ENCODE data around the gene AFF3. TPM values are rescaled to one million over a fixed set of nuclear protein-coding genes. Genes with fewer than 3 reads are reported as not detected.

AFF3 gene
- total RNA-seq, 5 donors from 2014 or later (not counting 1 experiment from before 2014, with no cell fraction given), result 9.9 to 23.5 (median 11.5) TPM

DNA sequence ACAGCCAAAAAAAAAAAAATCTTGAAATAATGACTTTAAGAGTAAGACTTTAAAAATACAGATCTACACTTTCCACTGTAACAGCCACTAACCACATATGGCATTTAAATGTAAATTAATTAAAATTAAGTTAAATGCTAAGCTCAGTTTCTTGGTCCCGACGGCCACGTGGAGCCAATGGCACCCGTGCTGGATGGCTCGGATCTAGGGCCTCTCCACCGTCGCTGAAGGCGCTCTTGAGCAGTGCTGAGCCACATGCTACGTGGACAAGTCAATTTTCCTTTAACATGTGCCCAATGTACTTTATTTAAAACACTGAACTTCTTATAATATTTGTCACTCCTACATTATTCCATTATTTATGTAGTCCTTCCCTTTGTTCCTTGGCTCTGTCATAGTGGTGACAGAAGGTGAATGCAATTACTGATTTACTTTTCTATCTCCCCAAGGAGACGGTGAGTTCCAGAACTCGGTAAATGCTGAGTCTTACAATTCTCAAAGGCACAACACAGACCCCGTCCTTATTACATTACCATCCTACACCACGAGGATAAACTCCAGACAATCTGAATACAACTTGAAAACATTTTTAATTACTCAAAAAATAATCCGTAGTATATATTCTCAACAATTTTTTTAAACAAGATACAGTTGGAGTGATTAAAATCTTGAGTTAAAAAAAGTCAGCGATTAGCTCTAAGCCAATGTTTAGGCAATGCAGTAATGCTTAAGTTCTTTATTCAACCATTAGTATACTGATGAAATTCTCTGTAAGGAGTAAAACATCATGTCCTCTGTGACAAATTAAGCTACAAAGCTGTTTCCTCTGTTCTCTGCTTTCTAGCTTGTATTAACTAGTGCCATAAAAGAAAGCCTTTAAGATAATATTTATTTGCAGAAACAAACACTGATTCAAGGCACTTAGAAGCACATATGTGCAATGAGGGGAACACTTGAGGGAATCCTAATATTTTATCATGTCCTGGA is 95.1 kb downstream of the AFF3 start:
- H3K27me3 Mint-ChIP-seq, result no peaks in the 10 kb centered on the region
- WGBS (ENCODE audit: insufficient coverage), result 94% methylated on average over 8 of the region's 15 CpGs
- H3K36me3 ChIP-seq (ENCODE audit: control insufficient read depth in 2 of 2, extremely low read depth in 1 of 2, insufficient read depth in 1 of 2, low read length in 1 of 2), result no peaks in the 10 kb centered on the region

DNA sequence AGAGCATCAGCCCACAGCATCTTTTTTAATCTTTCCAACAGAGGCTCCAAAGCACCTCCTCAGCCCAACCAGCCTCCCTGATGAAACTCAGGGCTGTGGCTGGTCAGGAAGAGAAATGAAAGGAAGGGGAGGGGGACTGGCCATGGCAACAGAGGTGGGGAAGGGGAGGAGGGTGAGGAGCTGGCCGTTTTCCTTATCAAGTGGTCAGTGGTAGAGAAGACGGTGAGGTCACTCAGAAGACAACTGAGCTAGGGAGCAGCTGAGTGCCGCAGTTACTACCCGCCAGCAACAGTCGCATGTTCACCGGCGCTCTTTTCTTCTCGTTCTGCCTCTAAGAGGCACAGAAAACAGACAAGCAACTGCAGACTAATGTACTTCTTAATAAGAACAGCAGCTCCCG is 97.4 kb downstream of the AFF3 start:
- Histone ChIP-seq H3K27me3 (replicated peaks in 1 of 2; ENCODE audit: control insufficient read depth in 2 of 2, extremely low read depth in 1 of 2, insufficient read depth in 2 of 2, low read length in 1 of 2) (no peaks in the 10 kb centered on the region), H3K36me3 (ENCODE audit: control insufficient read depth in 2 of 2, extremely low read depth in 1 of 2, insufficient read depth in 1 of 2, low read length in 1 of 2) (no peaks in the 10 kb centered on the region), H3K27ac (ENCODE audit: low read length) (no peak overlapping the region), H3K4me1 (ENCODE audit: control insufficient read depth in 1 of 2, extremely low read depth in 1 of 2, insufficient read depth in 2 of 2, low read length in 2 of 2) (no peaks in the 10 kb centered on the region), H3K4me3 (ENCODE audit: control insufficient read depth in 1 of 2, extremely low read depth in 1 of 2, low read length in 1 of 2) (no peak overlapping the region), H3K9me3 (no peaks in the 10 kb centered on the region)
- no peak overlapping the region for H3K27ac Mint-ChIP-seq
- H3K4me3 Mint-ChIP-seq, result no peak overlapping the region
- H3K9me3 Mint-ChIP-seq, result no peaks in the 10 kb centered on the region
- ChIA-PET CTCF (no interaction called here), POLR2A (interaction anchor here in 1 of 2 donors (0.7 kb wide), 1 partner anchor 162 kb away, joined by 3 read pairs; no protein-coding TSS in a partner anchor)
- ATAC-seq (replicated peaks in 1 of 4) (no peak), DNase-seq (no peak)
- H3K27me3 Mint-ChIP-seq, result no peaks in the 10 kb centered on the region
- H3K36me3 Mint-ChIP-seq, result peaks cover 3% of the 10 kb centered on the region
- 88% methylated on average over 4 of the region's 9 CpGs for WGBS (ENCODE audit: insufficient coverage)
- no peaks in the 10 kb centered on the region for H3K4me1 Mint-ChIP-seq

More for the DNA sequence above, 95.1 kb downstream of the AFF3 start:
- Histone ChIP-seq H3K27me3 (replicated peaks in 1 of 2; ENCODE audit: control insufficient read depth in 2 of 2, extremely low read depth in 1 of 2, insufficient read depth in 2 of 2, low read length in 1 of 2) (no peaks in the 10 kb centered on the region), H3K4me3 (ENCODE audit: control insufficient read depth in 1 of 2, extremely low read depth in 1 of 2, low read length in 1 of 2) (no peak overlapping the region), H3K9me3 (no peaks in the 10 kb centered on the region), H3K27ac (ENCODE audit: low read length) (no peak overlapping the region), H3K4me1 (ENCODE audit: control insufficient read depth in 1 of 2, extremely low read depth in 1 of 2, insufficient read depth in 2 of 2, low read length in 2 of 2) (no peaks in the 10 kb centered on the region)
- DNase-seq, result no peak
- H3K4me1 Mint-ChIP-seq, result no peaks in the 10 kb centered on the region
- CTCF ChIA-PET, result interaction anchor here in 1 of 2 donors (0.6 to 1.1 kb wide), 2 partner anchors 9 to 16 kb away, joined by 3 read pairs; no protein-coding TSS in a partner anchor
- POLR2A ChIA-PET, result interaction anchor here in 1 of 2 donors (0.6 kb wide), 1 partner anchor 543 kb away, joined by 8 read pairs; no protein-coding TSS in a partner anchor
- ATAC-seq (replicated peaks in 1 of 4), result no peak
- no peak overlapping the region for H3K4me3 Mint-ChIP-seq
- H3K9me3 Mint-ChIP-seq, result no peaks in the 10 kb centered on the region
- H3K27ac Mint-ChIP-seq, result no peak overlapping the region
- peaks cover 3% of the 10 kb centered on the region for H3K36me3 Mint-ChIP-seq

DNA sequence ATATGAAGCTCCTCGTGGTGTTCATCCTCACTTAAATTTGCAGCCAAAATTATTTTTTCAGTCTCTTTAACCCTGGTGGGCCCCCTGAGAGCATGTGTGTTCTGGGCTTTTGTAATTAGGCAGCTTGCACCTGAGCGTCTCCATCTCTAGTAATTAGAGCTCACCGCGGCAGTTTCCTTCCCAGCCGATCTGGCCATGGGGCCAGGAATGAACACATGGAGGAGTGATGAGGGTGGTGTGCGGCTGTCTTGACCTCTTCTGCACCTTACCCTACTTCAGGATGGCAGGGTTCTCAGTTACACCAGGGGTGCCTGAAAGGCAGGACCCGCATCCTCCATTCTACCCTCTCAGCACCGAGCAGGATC is 98.5 kb downstream of the AFF3 start:
- DNase-seq (no peak), ATAC-seq (replicated peaks in 1 of 4) (no peak)
- no peaks in the 10 kb centered on the region for H3K9me3 Mint-ChIP-seq
- no peaks in the 10 kb centered on the region for H3K36me3 ChIP-seq (ENCODE audit: control insufficient read depth in 2 of 2, extremely low read depth in 1 of 2, insufficient read depth in 1 of 2, low read length in 1 of 2)
- no peak overlapping the region for H3K4me3 ChIP-seq (ENCODE audit: control insufficient read depth in 1 of 2, extremely low read depth in 1 of 2, low read length in 1 of 2)
- H3K4me3 Mint-ChIP-seq, result no peak overlapping the region
- ChIA-PET CTCF (no interaction called here), POLR2A (no interaction called here)
- H3K9me3 ChIP-seq, result no peaks in the 10 kb centered on the region
- no peak overlapping the region for H3K27ac ChIP-seq (ENCODE audit: low read length)
- WGBS (ENCODE audit: insufficient coverage), result 80% methylated on average over 1 of the region's 8 CpGs
- H3K4me1 ChIP-seq (ENCODE audit: control insufficient read depth in 1 of 2, extremely low read depth in 1 of 2, insufficient read depth in 2 of 2, low read length in 2 of 2), result no peaks in the 10 kb centered on the region
- peaks cover 3% of the 10 kb centered on the region for H3K36me3 Mint-ChIP-seq
- no peaks in the 10 kb centered on the region for H3K27me3 ChIP-seq (replicated peaks in 1 of 2; ENCODE audit: control insufficient read depth in 2 of 2, extremely low read depth in 1 of 2, insufficient read depth in 2 of 2, low read length in 1 of 2)
- no peaks in the 10 kb centered on the region for H3K4me1 Mint-ChIP-seq
- H3K27me3 Mint-ChIP-seq, result no peaks in the 10 kb centered on the region
- no peak overlapping the region for H3K27ac Mint-ChIP-seq

DNA sequence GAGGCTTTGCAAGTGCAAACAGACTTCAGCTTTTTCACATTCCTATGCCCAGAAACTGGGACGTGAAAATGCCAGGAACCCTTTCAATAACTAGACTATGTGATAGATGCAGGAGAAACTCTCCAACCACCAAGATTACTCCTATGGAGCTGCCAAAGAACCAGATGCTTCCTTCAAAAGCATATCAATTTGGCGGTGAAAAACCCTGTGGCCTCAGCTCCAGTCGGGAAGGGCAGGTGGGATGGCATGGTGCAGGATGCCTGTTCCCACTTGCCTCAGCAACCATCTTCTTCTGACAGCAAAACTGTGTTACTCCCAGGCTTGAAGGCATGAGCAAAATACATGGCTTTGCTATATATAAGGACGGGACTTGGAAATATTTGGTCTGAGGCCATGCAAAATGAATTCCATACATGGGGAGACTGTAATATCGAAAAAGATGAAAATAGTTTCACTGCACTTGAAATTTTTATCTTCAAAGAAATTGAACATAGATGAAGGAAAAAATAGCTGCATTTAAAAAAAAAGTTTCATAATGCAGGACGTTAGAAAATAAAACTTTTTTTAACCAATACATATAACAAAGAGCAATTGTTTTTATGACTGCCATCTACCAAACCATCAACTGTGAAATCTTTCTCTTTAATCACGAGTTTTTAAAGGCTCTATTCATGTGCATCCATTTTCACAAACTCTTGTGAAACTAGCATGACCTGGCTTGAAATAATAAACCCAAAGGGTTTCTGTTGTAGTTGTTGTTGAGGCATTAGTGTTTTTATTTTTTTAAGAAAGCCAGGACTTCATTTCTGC is 99.1 kb downstream of the AFF3 start:
- H3K27ac Mint-ChIP-seq, result no peak overlapping the region
- H3K36me3 Mint-ChIP-seq, result peaks cover 3% of the 10 kb centered on the region
- Histone ChIP-seq H3K9me3 (no peaks in the 10 kb centered on the region), H3K27me3 (replicated peaks in 1 of 2; ENCODE audit: control insufficient read depth in 2 of 2, extremely low read depth in 1 of 2, insufficient read depth in 2 of 2, low read length in 1 of 2) (no peaks in the 10 kb centered on the region), H3K27ac (ENCODE audit: low read length) (no peak overlapping the region), H3K36me3 (ENCODE audit: control insufficient read depth in 2 of 2, extremely low read depth in 1 of 2, insufficient read depth in 1 of 2, low read length in 1 of 2) (no peaks in the 10 kb centered on the region), H3K4me1 (ENCODE audit: control insufficient read depth in 1 of 2, extremely low read depth in 1 of 2, insufficient read depth in 2 of 2, low read length in 2 of 2) (no peaks in the 10 kb centered on the region), H3K4me3 (ENCODE audit: control insufficient read depth in 1 of 2, extremely low read depth in 1 of 2, low read length in 1 of 2) (no peak overlapping the region)
- ChIA-PET CTCF (no interaction called here), POLR2A (no interaction called here)
- H3K4me1 Mint-ChIP-seq, result no peaks in the 10 kb centered on the region
- H3K9me3 Mint-ChIP-seq, result no peaks in the 10 kb centered on the region
- ATAC-seq (replicated peaks in 1 of 4), result no peak
- 100% methylated on average over 1 of the region's 7 CpGs for WGBS (ENCODE audit: insufficient coverage)
- no peaks in the 10 kb centered on the region for H3K27me3 Mint-ChIP-seq
- H3K4me3 Mint-ChIP-seq, result no peak overlapping the region
- no peak for DNase-seq

DNA sequence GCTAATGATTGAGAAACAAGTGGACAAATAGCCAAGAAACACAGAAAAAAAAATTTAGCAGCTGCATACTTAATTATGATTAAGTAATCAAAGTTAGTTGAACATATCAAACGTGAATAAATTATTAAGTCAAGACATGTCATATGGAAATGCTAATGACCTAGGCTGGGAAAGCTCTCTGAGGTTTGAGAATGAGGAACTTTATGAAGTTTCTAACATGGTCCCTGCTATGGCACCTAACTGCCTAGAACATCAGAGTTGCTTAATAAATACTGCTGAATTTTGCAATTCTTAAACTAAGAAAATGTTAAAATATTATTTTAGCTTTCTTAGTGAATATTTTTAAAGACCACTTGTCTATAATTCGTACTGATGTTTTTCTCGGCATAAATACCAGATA is 99.8 kb downstream of the AFF3 start:
- no peak for DNase-seq
- Histone ChIP-seq H3K4me3 (ENCODE audit: control insufficient read depth in 1 of 2, extremely low read depth in 1 of 2, low read length in 1 of 2) (no peak overlapping the region), H3K27me3 (replicated peaks in 1 of 2; ENCODE audit: control insufficient read depth in 2 of 2, extremely low read depth in 1 of 2, insufficient read depth in 2 of 2, low read length in 1 of 2) (no peaks in the 10 kb centered on the region), H3K4me1 (ENCODE audit: control insufficient read depth in 1 of 2, extremely low read depth in 1 of 2, insufficient read depth in 2 of 2, low read length in 2 of 2) (no peaks in the 10 kb centered on the region), H3K9me3 (no peaks in the 10 kb centered on the region), H3K27ac (ENCODE audit: low read length) (no peak overlapping the region), H3K36me3 (ENCODE audit: control insufficient read depth in 2 of 2, extremely low read depth in 1 of 2, insufficient read depth in 1 of 2, low read length in 1 of 2) (no peaks in the 10 kb centered on the region)
- Mint-ChIP-seq H3K9me3 (no peaks in the 10 kb centered on the region), H3K4me1 (no peaks in the 10 kb centered on the region), H3K36me3 (peaks cover 3% of the 10 kb centered on the region), H3K27me3 (no peaks in the 10 kb centered on the region), H3K27ac (no peak overlapping the region), H3K4me3 (no peak overlapping the region)
- CTCF ChIA-PET, result no interaction called here
- POLR2A ChIA-PET, result no interaction called here
- no peak for ATAC-seq (replicated peaks in 1 of 4)
- no CpG with 5 or more reads among the region's 3 CpGs for WGBS (ENCODE audit: insufficient coverage)

DNA sequence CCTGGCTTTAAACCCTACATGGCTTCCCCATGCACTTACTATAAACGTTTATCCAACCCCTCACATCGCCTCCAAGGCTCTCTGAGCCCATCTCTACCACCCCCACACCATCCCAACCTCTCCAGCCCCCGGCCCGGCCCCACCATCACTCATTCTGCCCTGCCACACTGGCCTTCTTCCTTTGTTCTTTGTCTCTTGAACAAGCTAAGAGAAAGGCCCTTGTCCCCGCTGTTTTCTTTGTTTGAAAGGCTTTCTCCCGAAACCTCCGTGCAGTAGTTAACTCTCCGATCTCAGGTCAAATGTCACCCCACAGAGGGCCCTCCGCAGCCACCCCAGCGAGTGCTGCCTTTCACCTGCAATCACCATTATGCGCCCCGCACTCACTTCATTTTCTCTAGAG is 100.4 kb downstream of the AFF3 start:
- no peaks in the 10 kb centered on the region for H3K4me1 ChIP-seq (ENCODE audit: control insufficient read depth in 1 of 2, extremely low read depth in 1 of 2, insufficient read depth in 2 of 2, low read length in 2 of 2)
- H3K4me3 ChIP-seq (ENCODE audit: control insufficient read depth in 1 of 2, extremely low read depth in 1 of 2, low read length in 1 of 2), result no peak overlapping the region
- H3K27me3 ChIP-seq (replicated peaks in 1 of 2; ENCODE audit: control insufficient read depth in 2 of 2, extremely low read depth in 1 of 2, insufficient read depth in 2 of 2, low read length in 1 of 2), result no peaks in the 10 kb centered on the region
- POLR2A ChIA-PET, result no interaction called here
- 84% methylated on average over 8 of the region's 12 CpGs for WGBS (ENCODE audit: insufficient coverage)
- H3K36me3 Mint-ChIP-seq, result peaks cover 3% of the 10 kb centered on the region
- DNase-seq (no peak), ATAC-seq (replicated peaks in 1 of 4) (no peak)
- H3K27ac ChIP-seq (ENCODE audit: low read length), result no peak overlapping the region
- no peaks in the 10 kb centered on the region for H3K36me3 ChIP-seq (ENCODE audit: control insufficient read depth in 2 of 2, extremely low read depth in 1 of 2, insufficient read depth in 1 of 2, low read length in 1 of 2)
- H3K9me3 ChIP-seq, result no peaks in the 10 kb centered on the region
- H3K4me3 Mint-ChIP-seq, result no peak overlapping the region
- no peaks in the 10 kb centered on the region for H3K9me3 Mint-ChIP-seq
- CTCF ChIA-PET, result no interaction called here
- H3K4me1 Mint-ChIP-seq, result no peaks in the 10 kb centered on the region
- H3K27ac Mint-ChIP-seq, result no peak overlapping the region
- H3K27me3 Mint-ChIP-seq, result no peaks in the 10 kb centered on the region

Data from T-cell (primary cell).